ENCODE data around the gene EPHB1.

Gene EPHB1

GRCh38 chr3:135175728-135176277, 380.7 kb downstream of the EPHB1 start:
- Histone ChIP-seq H3K4me1 (no peaks in the 10 kb centered on the region), H3K4me3 (no peak overlapping the region), H3K9me3 (no peaks in the 10 kb centered on the region), H3K36me3 (replicated peaks) (no peaks in the 10 kb centered on the region), H3K27me3 (ENCODE audit: low read depth) (no peaks in the 10 kb centered on the region)
- DNase-seq (ENCODE audit: low spot score in 2 of 2) = no peak
- in situ Hi-C loops (cut with MboI; ENCODE audit: low sequenced_read_pairs) = no loop called here

- Histone ChIP-seq H3K27me3 (ENCODE audit: low read depth) (no peaks in the 10 kb centered on the region), H3K4me3 (no peak overlapping the region), H3K4me1 (no peaks in the 10 kb centered on the region), H3K9me3 (no peaks in the 10 kb centered on the region), H3K36me3 (replicated peaks) (no peaks in the 10 kb centered on the region)
- in situ Hi-C loops (cut with MboI; ENCODE audit: low sequenced_read_pairs) = no loop called here
- no peak for DNase-seq (ENCODE audit: low spot score in 2 of 2)
Observed at GRCh38 chr3:135176881-135177280, 381.8 kb downstream of the EPHB1 start.

GRCh38 chr3:135178566-135178965, 383.5 kb downstream of the EPHB1 start:
- in situ Hi-C loops (cut with MboI; ENCODE audit: low sequenced_read_pairs) = no loop called here
- Histone ChIP-seq H3K4me3 (no peak overlapping the region), H3K4me1 (no peaks in the 10 kb centered on the region), H3K9me3 (no peaks in the 10 kb centered on the region), H3K27me3 (ENCODE audit: low read depth) (no peaks in the 10 kb centered on the region), H3K36me3 (replicated peaks) (no peaks in the 10 kb centered on the region)
- no peak for DNase-seq (ENCODE audit: low spot score in 2 of 2)

DNA sequence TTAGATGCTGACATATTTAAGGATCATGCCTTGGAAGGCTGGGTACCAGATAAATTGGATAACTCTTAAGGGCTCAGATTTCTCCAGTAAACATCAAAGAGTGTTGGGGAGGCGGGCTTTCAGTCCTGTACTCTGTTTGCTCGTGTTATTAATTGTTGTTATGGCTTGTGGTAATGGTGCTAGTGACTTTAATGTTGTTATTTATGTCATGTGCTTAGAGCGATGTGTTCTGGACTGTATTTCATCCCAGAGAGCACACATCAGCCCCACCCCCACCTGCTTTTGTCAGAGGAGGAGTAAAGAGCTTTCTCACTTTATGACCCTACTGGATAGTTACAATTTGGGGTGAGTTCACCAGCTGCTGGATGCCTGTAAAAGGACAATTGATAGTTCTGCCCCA, 386.3 kb downstream of the EPHB1 start:
- no peaks in the 10 kb centered on the region for H3K36me3 ChIP-seq (replicated peaks)
- no peaks in the 10 kb centered on the region for H3K4me1 ChIP-seq
- in situ Hi-C loops (cut with MboI; ENCODE audit: low sequenced_read_pairs) = no loop called here
- no peaks in the 10 kb centered on the region for H3K9me3 ChIP-seq
- no peaks in the 10 kb centered on the region for H3K27me3 ChIP-seq (ENCODE audit: low read depth)
- no peak overlapping the region for H3K4me3 ChIP-seq
- no peak for DNase-seq (ENCODE audit: low spot score in 2 of 2)

- no peaks in the 10 kb centered on the region for H3K36me3 ChIP-seq (replicated peaks)
Observed at GRCh38 chr3:135182364-135182998, 387.4 kb downstream of the EPHB1 start.

GRCh38 chr3:135190658-135191057, 395.6 kb downstream of the EPHB1 start:
- no peak for DNase-seq (ENCODE audit: low spot score in 2 of 2)
- Histone ChIP-seq H3K4me1 (no peaks in the 10 kb centered on the region), H3K9me3 (no peaks in the 10 kb centered on the region), H3K4me3 (no peak overlapping the region), H3K27me3 (ENCODE audit: low read depth) (no peaks in the 10 kb centered on the region), H3K36me3 (replicated peaks) (no peaks in the 10 kb centered on the region)
- in situ Hi-C loops (cut with MboI; ENCODE audit: low sequenced_read_pairs) = no loop called here

More at GRCh38 chr3:135182364-135182998, 387.4 kb downstream of the EPHB1 start:
- Histone ChIP-seq H3K4me1 (no peaks in the 10 kb centered on the region), H3K4me3 (no peak overlapping the region), H3K9me3 (no peaks in the 10 kb centered on the region), H3K27me3 (ENCODE audit: low read depth) (no peaks in the 10 kb centered on the region)
- DNase-seq (ENCODE audit: low spot score in 2 of 2) = no peak
- in situ Hi-C loops (cut with MboI; ENCODE audit: low sequenced_read_pairs) = no loop called here

DNA sequence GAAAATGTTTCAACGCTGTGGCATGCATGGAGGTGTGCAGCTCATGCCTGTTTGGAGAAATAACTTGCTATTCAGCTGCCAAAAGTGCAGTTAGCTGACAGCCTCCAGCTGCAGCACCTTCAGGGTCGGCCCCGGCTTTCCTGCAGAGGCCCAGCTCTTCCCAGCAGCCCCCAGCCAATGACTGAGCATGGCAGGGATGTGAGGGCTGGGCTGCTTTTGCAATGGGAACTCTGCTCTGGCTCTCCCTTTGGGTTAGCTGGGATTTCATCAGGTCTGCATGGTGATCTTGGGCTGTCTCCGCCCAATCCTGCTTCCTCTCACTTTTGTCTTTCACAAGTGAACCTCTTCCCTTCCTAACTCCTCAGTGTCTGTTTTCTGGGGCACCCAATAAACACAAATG, 396.6 kb downstream of the EPHB1 start:
- Histone ChIP-seq H3K36me3 (replicated peaks) (no peaks in the 10 kb centered on the region), H3K27me3 (ENCODE audit: low read depth) (no peaks in the 10 kb centered on the region), H3K9me3 (no peaks in the 10 kb centered on the region), H3K4me1 (no peaks in the 10 kb centered on the region), H3K4me3 (no peak overlapping the region)
- DNase-seq (ENCODE audit: low spot score in 2 of 2) = no peak
- in situ Hi-C loops (cut with MboI; ENCODE audit: low sequenced_read_pairs) = no loop called here

GRCh38 chr3:135192929-135193328, 397.9 kb downstream of the EPHB1 start:
- no peaks in the 10 kb centered on the region for H3K4me1 ChIP-seq
- no peaks in the 10 kb centered on the region for H3K27me3 ChIP-seq (ENCODE audit: low read depth)
- H3K4me3 ChIP-seq = no peak overlapping the region
- no peaks in the 10 kb centered on the region for H3K9me3 ChIP-seq
- in situ Hi-C loops (cut with MboI; ENCODE audit: low sequenced_read_pairs) = no loop called here
- no peak for DNase-seq (ENCODE audit: low spot score in 2 of 2)
- H3K36me3 ChIP-seq (replicated peaks) = no peaks in the 10 kb centered on the region

GRCh38 chr3:135197246-135197645, 402.2 kb downstream of the EPHB1 start:
- Histone ChIP-seq H3K4me1 (no peaks in the 10 kb centered on the region), H3K36me3 (replicated peaks) (no peaks in the 10 kb centered on the region), H3K4me3 (no peak overlapping the region), H3K27me3 (ENCODE audit: low read depth) (no peaks in the 10 kb centered on the region), H3K9me3 (no peaks in the 10 kb centered on the region)
- no peak for DNase-seq (ENCODE audit: low spot score in 2 of 2)
- in situ Hi-C loops (cut with MboI; ENCODE audit: low sequenced_read_pairs) = no loop called here

DNA sequence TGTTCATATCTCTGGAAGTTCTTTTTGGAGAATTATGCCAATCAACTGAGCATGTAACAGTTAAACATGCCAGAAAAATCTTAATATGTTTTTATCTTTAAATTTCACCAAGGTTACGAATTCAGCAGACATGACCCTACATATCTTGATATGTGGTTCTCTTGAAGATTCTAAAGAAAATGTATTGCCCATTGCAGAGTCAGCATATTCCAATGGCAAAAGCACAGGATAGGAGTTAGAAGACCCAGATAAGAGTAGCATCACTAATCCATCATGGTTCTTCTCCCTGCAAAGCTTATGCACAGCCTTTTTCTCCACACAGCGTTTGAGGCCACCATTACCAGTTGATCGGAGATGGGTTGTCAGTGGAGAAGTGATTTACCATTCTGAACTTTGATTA, 402.8 kb downstream of the EPHB1 start:
- DNase-seq (ENCODE audit: low spot score in 2 of 2) = no peak
- no peaks in the 10 kb centered on the region for H3K36me3 ChIP-seq (replicated peaks)
- no peaks in the 10 kb centered on the region for H3K4me1 ChIP-seq
- in situ Hi-C loops (cut with MboI; ENCODE audit: low sequenced_read_pairs) = no loop called here
- H3K4me3 ChIP-seq = no peak overlapping the region
- H3K27me3 ChIP-seq (ENCODE audit: low read depth) = no peaks in the 10 kb centered on the region
- no peaks in the 10 kb centered on the region for H3K9me3 ChIP-seq

- in situ Hi-C loops (cut with MboI; ENCODE audit: low sequenced_read_pairs) = no loop called here
- H3K36me3 ChIP-seq (replicated peaks) = no peaks in the 10 kb centered on the region
Observed at GRCh38 chr3:135199137-135199536, 404.1 kb downstream of the EPHB1 start.

DNA sequence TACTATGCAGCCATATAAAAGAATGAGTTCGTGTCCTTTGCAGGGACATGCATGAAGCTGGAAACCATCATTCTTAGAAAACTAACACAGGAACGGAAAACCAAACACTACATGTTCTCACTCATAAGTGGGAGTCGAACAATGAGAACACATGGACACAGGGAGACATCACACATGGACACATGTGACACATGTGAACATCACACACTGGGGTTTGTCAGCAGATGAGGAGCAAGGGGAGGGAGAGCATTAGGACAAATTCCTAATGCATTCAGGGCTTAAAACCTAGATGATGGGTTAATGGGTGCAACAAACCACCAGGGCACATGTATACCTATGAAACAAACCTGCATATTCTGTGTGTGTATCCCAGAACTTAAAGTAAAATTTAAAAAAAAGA, 408.0 kb downstream of the EPHB1 start:
- DNase-seq (ENCODE audit: low spot score in 2 of 2) = no peak
- no peaks in the 10 kb centered on the region for H3K36me3 ChIP-seq (replicated peaks)
- no peak overlapping the region for H3K4me3 ChIP-seq
- H3K4me1 ChIP-seq = no peaks in the 10 kb centered on the region
- no peaks in the 10 kb centered on the region for H3K9me3 ChIP-seq
- H3K27me3 ChIP-seq (ENCODE audit: low read depth) = no peaks in the 10 kb centered on the region
- in situ Hi-C loops (cut with MboI; ENCODE audit: low sequenced_read_pairs) = no loop called here

More at GRCh38 chr3:135199137-135199536, 404.1 kb downstream of the EPHB1 start:
- H3K27me3 ChIP-seq (ENCODE audit: low read depth) = no peaks in the 10 kb centered on the region
- DNase-seq (ENCODE audit: low spot score in 2 of 2) = no peak
- no peak overlapping the region for H3K4me3 ChIP-seq
- H3K4me1 ChIP-seq = no peaks in the 10 kb centered on the region
- no peaks in the 10 kb centered on the region for H3K9me3 ChIP-seq

DNA sequence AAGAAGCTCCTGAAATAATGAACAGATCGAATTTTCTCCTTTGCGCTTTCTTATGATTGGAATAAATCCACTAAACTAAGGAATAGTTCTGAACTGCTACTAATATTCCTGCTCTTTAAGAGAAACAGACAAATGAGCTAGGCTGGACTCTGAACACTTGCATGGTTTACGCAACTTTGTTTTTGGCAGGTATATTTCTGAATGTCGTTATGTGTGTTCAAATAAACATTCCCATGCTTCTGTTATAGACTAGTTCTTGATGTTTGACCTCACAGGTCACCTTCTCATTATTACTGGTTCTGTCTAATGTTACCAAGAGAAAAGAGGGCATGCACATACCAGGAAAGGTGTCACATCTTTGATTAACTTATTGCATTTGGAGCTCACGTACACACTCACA, 418.2 kb downstream of the EPHB1 start:
- Histone ChIP-seq H3K9me3 (no peaks in the 10 kb centered on the region), H3K27me3 (ENCODE audit: low read depth) (no peaks in the 10 kb centered on the region), H3K4me3 (no peak overlapping the region), H3K4me1 (no peaks in the 10 kb centered on the region; the same call in 1 of the 2 replicates), H3K36me3 (replicated peaks) (no peaks in the 10 kb centered on the region)
- no peak for DNase-seq (ENCODE audit: low spot score in 2 of 2)
- in situ Hi-C loops (cut with MboI; ENCODE audit: low sequenced_read_pairs) = no loop called here

DNA sequence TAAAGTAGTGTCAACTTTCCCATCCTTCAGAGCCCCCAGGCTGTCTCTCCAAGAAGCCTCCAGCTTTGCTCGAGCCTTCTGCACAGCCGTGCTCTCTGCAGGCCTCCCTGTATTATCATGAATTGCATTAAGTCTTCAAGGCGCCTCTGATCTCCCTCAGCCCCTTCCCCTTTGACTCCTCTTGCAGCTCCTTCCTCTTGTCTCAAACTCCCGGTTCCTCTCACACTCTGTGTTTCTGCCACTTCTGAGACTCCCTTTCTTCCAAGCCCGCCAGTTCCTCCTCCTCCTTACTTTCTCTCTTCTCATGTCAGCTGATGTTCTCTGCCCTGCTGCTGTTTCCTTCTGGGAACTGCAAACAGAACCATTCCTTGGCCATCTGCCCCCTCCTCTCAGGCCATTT, 418.8 kb downstream of the EPHB1 start:
- no peak for DNase-seq (ENCODE audit: low spot score in 2 of 2)
- no peaks in the 10 kb centered on the region for H3K27me3 ChIP-seq (ENCODE audit: low read depth)
- no peaks in the 10 kb centered on the region; the same call in 1 of the 2 replicates for H3K4me1 ChIP-seq
- H3K4me3 ChIP-seq = no peak overlapping the region
- in situ Hi-C loops (cut with MboI; ENCODE audit: low sequenced_read_pairs) = no loop called here
- H3K9me3 ChIP-seq = no peaks in the 10 kb centered on the region
- H3K36me3 ChIP-seq (replicated peaks) = no peaks in the 10 kb centered on the region

DNA sequence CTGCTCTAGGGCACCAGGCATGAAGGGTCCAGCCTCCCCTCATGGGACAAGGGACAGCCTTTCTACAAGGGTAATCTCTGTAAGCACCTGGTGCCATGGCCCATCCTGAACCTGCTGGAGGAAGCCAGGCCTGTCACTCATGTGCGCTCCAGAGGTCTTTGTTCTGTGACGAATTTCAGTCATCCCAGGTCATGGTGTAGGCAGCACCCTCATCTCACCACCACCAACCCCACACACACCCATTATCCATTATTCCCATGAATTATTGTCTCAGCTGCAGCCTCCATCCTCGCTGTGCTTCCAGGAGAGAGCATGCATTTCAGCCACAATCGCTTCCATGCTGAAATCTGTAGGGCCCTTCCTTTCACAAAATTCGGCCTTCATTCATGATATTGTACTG, 419.3 kb downstream of the EPHB1 start:
- Histone ChIP-seq H3K4me1 (no peaks in the 10 kb centered on the region), H3K36me3 (replicated peaks) (no peaks in the 10 kb centered on the region), H3K9me3 (no peaks in the 10 kb centered on the region), H3K4me3 (no peak overlapping the region), H3K27me3 (ENCODE audit: low read depth) (no peaks in the 10 kb centered on the region)
- in situ Hi-C loops (cut with MboI; ENCODE audit: low sequenced_read_pairs) = no loop called here
- no peak for DNase-seq (ENCODE audit: low spot score in 2 of 2)
